ENCODE results near the gene KSR2. TPM values are rescaled to one million over a fixed set of nuclear protein-coding genes. Genes with fewer than 3 reads are reported as not detected.

The KSR2 gene
- total RNA-seq, 1 experiment from 2014 or later, result 1.3 TPM

DNA sequence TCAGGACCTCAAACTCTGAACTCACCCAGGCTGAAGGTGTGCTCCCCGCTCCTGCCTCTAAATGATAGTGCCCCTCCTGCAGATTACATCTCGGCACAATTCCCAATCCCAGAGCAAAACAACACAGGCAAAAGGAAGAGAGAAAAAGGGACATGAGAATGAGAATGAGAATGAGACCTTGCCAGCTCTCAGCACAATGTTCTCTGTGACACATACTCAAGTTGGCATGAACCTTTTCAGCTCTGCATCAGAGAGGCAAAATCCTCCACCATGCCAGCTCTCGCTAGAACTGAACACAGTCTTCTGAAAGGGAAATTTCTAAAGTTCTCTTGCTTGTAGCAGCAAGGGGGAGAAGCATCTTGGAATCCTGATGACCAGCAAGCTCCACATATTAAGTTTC is 84.6 kb downstream of the KSR2 start:
- Histone ChIP-seq H3K4me2 (ENCODE audit: insufficient read depth, insufficient read length, low read length) (no peak overlapping the region), H3K27me3 (ENCODE audit: insufficient read depth, low read length) (no peaks in the 10 kb centered on the region), H2AK5ac (ENCODE audit: insufficient read length, low read length) (no peak overlapping the region), H3K79me1 (ENCODE audit: insufficient read depth, low read depth, low read length, poor library complexity, severe bottlenecking) (no peaks in the 10 kb centered on the region), H3K4ac (ENCODE audit: low read depth, low read length) (no peak overlapping the region), H3K23ac (ENCODE audit: insufficient read length, low read depth, low read length) (no peak overlapping the region), H3K18ac (ENCODE audit: insufficient read length, low read depth, low read length) (no peak overlapping the region), H2BK5ac (ENCODE audit: insufficient read length, low read length) (no peak overlapping the region), H3K79me2 (ENCODE audit: insufficient read depth, low read length) (no peaks in the 10 kb centered on the region), H2BK120ac (ENCODE audit: low read depth, low read length, poor library complexity, severe bottlenecking) (no peak overlapping the region), H2BK20ac (ENCODE audit: low read depth, low read length, poor library complexity, severe bottlenecking) (no peak overlapping the region), H3K9me3 (ENCODE audit: control insufficient read depth, low read depth, low read length) (no peaks in the 10 kb centered on the region), H2BK15ac (ENCODE audit: low read depth, low read length) (no peak overlapping the region), H2AFZ (ENCODE audit: low read length) (no peak overlapping the region), H3K9ac (ENCODE audit: extremely low read depth, insufficient read length, low read length) (no peak overlapping the region), H4K8ac (replicated peaks; ENCODE audit: insufficient read length, low read depth, low read length) (no peak overlapping the region), H3K23me2 (ENCODE audit: insufficient read length, low read depth, low read length, poor library complexity, severe bottlenecking) (no peaks in the 10 kb centered on the region), H4K91ac (ENCODE audit: insufficient read length, low read depth, low read length) (no peak overlapping the region), H3K14ac (ENCODE audit: insufficient read depth, low read length) (no peak overlapping the region), H3T11ph (ENCODE audit: low read length) (no peak overlapping the region), H4K5ac (ENCODE audit: insufficient read length, low read depth, low read length) (no peak overlapping the region), H3K27ac (ENCODE audit: insufficient read length, low read depth, low read length) (no peak overlapping the region), H2BK12ac (ENCODE audit: insufficient read length, low read depth, low read length) (no peak overlapping the region), H4K20me1 (ENCODE audit: control insufficient read depth, insufficient read depth, insufficient read length) (no peaks in the 10 kb centered on the region), H3K56ac (ENCODE audit: insufficient read length, low read depth, low read length) (no peak overlapping the region), H3K4me1 (ENCODE audit: insufficient read depth, low read length) (no peaks in the 10 kb centered on the region)
- Mint-ChIP-seq H3K4me3 (no peak overlapping the region), H3K9me3 (no peaks in the 10 kb centered on the region), H3K4me1 (no peaks in the 10 kb centered on the region), H3K27me3 (ENCODE audit: low read depth) (peaks cover 4% of the 10 kb centered on the region), H3K27ac (no peak overlapping the region), H3K36me3 (ENCODE audit: insufficient read depth in 1 of 3, low read depth in 3 of 3) (no peaks in the 10 kb centered on the region; a peak in 1 of 7 replicates)
- TF ChIP-seq, protein P1, sequence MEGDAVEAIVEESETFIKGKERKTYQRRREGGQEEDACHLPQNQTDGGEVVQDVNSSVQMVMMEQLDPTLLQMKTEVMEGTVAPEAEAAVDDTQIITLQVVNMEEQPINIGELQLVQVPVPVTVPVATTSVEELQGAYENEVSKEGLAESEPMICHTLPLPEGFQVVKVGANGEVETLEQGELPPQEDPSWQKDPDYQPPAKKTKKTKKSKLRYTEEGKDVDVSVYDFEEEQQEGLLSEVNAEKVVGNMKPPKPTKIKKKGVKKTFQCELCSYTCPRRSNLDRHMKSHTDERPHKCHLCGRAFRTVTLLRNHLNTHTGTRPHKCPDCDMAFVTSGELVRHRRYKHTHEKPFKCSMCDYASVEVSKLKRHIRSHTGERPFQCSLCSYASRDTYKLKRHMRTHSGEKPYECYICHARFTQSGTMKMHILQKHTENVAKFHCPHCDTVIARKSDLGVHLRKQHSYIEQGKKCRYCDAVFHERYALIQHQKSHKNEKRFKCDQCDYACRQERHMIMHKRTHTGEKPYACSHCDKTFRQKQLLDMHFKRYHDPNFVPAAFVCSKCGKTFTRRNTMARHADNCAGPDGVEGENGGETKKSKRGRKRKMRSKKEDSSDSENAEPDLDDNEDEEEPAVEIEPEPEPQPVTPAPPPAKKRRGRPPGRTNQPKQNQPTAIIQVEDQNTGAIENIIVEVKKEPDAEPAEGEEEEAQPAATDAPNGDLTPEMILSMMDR (conservative IDR thresholded peaks at IDR 0.05), result no peak
- no peak for DNase-seq
- WGBS (ENCODE audit: extremely low coverage, insufficient read length, low lambda C conversion rate), result no CpG with 5 or more reads among the region's 3 CpGs

All from H9 (cell line).